Muscle layer of colon (tissue), 2 donors: ENCODE results near the gene ETFA.

Experiments used
- H3K27ac ChIP-seq: one replicate; pipeline ENCODE4 v1.7.0; 2013; ENCODE audit warnings: low read depth, mild to moderate bottlenecking, low read length, moderate library complexity
- H3K27me3 ChIP-seq, 2 donors: one replicate each; pipeline ENCODE4 v1.7.0; 2013; ENCODE audit warnings: low read length in 2 of 2, mild to moderate bottlenecking in 2 of 2; ENCODE audit not compliant: insufficient read depth in 2 of 2, control insufficient read depth in 1 of 2
- H3K36me3 ChIP-seq: one replicate; pipeline ENCODE4 v1.7.0; 2013; ENCODE audit warnings: mild to moderate bottlenecking, low read length; ENCODE audit not compliant: insufficient read depth
- H3K4me1 ChIP-seq: one replicate; pipeline ENCODE4 v1.7.0; 2013; ENCODE audit warnings: mild to moderate bottlenecking, low read length; ENCODE audit not compliant: insufficient read depth
- H3K4me3 ChIP-seq, 2 donors: one replicate each; pipeline ENCODE4 v1.7.0; 2013; ENCODE audit warnings: low read length in 2 of 2, low read depth in 1 of 2, mild to moderate bottlenecking in 1 of 2, moderate library complexity in 1 of 2
- H3K9ac ChIP-seq: one replicate; pipeline ENCODE4 v1.7.0; 2013; ENCODE audit warnings: low read length
- H3K9me3 ChIP-seq: one replicate; pipeline ENCODE4 v1.7.0; 2013; ENCODE audit warnings: mild to moderate bottlenecking, low read length
- donor health status: abdominal sarcoma.
- donor health status: Adenocarcinoma of cecum.

ETFA gene

DNA sequence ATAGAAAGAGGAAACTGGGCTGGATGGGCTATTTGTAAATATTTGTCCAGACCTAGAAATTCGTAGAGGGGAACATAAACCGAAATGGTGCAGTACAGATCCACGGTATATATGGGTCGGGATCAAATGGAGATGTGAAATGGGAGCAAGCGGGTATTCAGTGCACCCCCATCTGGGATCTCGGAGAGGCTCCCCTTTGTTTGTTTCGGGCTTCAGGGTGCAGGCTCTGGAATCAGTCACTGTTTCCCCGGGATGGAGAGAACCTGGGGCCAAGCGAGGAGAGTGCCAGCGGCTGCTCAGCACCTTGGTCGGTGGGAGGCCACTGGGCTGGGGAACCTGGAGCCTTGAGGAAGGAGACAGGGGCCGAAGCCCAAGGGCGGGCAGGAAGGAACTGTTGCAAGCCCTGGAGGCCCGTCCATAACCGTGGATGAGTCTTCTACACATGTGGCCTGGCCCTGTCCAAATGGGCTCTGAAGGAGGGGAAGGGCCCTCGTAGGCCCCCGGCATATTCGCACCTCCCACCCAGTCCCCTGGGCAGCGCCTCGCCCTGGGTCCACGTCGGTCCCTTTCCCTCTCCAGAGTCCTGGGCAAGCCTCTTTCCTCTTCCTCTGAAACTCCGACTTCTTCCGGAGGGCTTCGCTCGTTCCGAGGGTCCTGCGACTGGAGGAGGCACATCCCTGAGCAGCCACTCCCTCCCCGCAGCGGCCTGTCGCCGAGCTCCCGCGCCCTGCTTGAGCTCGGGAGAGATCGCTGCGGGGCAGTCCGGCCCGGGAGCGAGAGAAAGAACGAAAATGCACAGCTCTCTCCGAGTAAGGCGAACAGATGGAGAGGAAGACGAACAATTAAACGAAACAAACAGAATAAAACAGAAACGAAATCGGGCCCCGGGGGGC is 28.3 kb upstream of the ETFA start:
- no peak overlapping the region for H3K27ac ChIP-seq
- H3K27me3 ChIP-seq = peaks cover 40 to 86% of the 10 kb centered on the region in 2 donors
- no peak overlapping the region for H3K9ac ChIP-seq
- peak overlapping the region; percentile 4 to 45 for H3K4me3 ChIP-seq
- peaks cover 21% of the 10 kb centered on the region for H3K4me1 ChIP-seq
- no peaks in the 10 kb centered on the region for H3K9me3 ChIP-seq
- no peaks in the 10 kb centered on the region for H3K36me3 ChIP-seq

DNA sequence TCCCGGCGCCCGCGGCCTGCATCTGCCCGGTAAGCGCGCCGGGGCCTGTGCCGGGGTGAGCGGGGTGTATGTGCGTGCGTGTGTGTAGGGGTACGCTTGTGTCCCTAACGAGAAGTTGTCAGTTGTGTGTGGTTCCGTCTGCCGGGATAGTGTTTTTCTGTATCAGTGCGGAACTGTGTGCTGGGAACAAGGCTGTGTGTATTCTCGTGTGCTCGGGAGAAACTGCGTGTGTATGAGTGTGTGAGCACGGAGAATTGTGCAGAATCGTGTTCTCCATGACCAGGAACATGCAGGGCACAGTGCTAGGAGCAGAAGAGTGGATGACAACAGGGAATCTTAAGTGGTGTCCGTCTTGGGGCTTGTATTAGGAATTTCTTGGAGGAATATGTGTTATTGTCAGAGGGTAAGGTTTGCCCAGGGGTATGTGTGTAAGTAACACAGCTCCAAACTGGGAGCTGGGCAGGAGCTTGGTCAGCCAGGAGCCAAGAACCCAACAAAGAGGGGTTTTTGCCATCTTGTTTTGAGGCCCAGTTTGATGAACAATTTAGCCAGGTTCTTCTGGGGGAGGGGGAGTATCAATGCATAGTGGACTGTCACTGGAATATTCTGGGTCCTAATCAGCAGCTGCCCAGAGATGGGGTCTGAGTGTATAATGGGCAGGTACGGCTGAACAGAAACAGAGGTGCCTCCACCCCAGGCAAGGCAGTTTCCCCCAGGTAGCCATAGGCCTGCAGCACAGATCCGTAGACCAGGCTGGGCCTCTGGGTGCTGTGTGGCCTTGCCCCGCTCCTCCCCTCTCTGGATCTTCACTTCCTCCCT is 27.4 kb upstream of the ETFA start:
- Histone ChIP-seq H3K36me3 (no peaks in the 10 kb centered on the region), H3K9me3 (no peaks in the 10 kb centered on the region), H3K4me3 (peak overlapping the region in 1 of 2 donors; percentile 45), H3K27me3 (peaks cover 48 to 86% of the 10 kb centered on the region in 2 donors), H3K4me1 (peaks cover 21% of the 10 kb centered on the region), H3K9ac (no peak overlapping the region), H3K27ac (no peak overlapping the region)

GRCh38 chr15:76337696-76338485 is 26.6 kb upstream of the ETFA start:
- Histone ChIP-seq H3K9ac (no peak overlapping the region), H3K4me3 (peak overlapping the region; percentile 57 to 65), H3K27me3 (peaks cover 48 to 78% of the 10 kb centered on the region in 2 donors)

DNA sequence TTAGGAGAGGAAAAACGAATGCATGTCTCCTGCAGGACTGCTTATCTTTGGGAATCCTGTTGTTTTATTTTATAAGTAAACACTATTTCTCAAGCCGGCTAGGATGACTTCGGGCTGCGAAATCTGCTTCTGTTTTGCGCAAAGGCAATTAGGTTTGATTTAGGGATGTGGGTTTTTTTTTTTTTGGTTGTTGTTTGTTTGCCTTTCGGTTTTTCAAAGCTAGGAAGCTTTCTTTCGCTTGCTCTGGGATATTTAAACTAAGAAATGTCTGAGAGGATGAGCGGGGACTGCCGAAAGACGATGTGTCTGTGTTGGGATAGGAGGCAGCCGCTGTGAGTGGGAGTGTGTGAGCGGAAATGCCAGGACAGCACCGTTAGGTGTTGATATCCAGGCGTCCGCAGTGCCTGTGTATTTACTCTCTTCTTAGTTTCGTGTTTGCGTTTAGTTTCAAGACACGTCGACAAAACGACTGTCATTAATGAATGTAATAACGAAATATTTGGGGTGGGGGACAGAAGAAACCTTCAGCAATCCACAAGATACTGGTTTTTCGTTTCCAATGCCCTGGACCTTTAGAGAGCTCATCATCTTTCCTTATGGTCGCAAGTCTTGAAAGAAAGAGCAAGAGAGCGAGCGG is 25.9 kb upstream of the ETFA start:
- Histone ChIP-seq H3K4me3 (peak overlapping the region; percentile 57 to 65), H3K9ac (peak overlapping the region; percentile 20), H3K36me3 (no peaks in the 10 kb centered on the region), H3K9me3 (no peaks in the 10 kb centered on the region), H3K27me3 (peaks cover 48 to 71% of the 10 kb centered on the region in 2 donors), H3K27ac (peak overlapping the region; percentile 3), H3K4me1 (peaks cover 21% of the 10 kb centered on the region)

More at GRCh38 chr15:76337696-76338485, 26.6 kb upstream of the ETFA start:
- no peak overlapping the region for H3K27ac ChIP-seq
- peaks cover 21% of the 10 kb centered on the region for H3K4me1 ChIP-seq
- H3K9me3 ChIP-seq = no peaks in the 10 kb centered on the region
- no peaks in the 10 kb centered on the region for H3K36me3 ChIP-seq

DNA sequence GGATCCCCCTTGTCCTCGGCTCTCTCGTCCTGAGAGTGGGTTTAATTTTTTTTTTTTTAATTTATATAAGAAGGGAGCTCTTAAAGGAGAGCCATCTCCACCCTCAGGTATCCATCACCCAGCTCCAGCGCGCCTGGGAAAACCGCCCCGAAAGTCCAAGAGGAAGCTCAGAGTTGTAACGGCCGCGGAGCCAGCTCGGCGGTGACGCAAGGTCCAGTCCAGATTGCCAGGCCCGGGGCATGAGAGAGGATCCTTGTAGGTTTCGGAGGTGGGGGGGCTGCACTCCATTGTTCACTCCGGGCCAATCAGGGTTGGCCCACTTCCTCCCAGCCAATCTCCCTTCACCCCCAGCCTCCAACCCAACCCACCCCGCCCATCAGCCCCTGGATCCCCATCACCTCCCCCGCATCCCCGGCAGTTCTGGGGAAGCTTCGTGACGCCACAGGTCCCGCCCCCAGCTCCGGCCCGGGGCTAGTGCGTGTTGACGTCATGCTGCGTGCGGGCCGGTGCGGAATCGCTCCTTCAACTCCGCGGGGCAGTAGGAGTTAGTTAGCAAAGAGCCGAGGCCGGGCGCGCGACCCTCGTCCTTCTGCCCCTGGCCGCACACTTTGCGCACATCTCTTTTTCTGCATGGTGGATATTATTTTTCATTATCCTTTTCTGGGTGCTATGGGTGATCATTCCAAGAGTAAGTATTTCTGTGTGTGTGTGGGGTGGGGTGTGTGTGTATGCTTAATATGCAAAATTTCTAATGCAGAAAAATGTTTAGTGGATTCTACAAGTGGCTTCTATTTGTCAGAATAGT is 25.2 kb upstream of the ETFA start, which contains the start of gene ISL2:
TSS of gene ISL2 (plus strand) at position 520 of the 805 bp plus-strand sequence. CDS start at position 631, 111 bp downstream.
- peaks cover 21% of the 10 kb centered on the region for H3K4me1 ChIP-seq
- H3K36me3 ChIP-seq = no peaks in the 10 kb centered on the region
- peak within 1 kb of the TSS; percentile 57 to 65 for H3K4me3 ChIP-seq
- peak within 1 kb of the TSS; percentile 3 for H3K27ac ChIP-seq
- peaks cover 48 to 66% of the 10 kb centered on the region in 2 donors for H3K27me3 ChIP-seq
- H3K9ac ChIP-seq = peak within 1 kb of the TSS; percentile 20
- no peaks in the 10 kb centered on the region for H3K9me3 ChIP-seq

DNA sequence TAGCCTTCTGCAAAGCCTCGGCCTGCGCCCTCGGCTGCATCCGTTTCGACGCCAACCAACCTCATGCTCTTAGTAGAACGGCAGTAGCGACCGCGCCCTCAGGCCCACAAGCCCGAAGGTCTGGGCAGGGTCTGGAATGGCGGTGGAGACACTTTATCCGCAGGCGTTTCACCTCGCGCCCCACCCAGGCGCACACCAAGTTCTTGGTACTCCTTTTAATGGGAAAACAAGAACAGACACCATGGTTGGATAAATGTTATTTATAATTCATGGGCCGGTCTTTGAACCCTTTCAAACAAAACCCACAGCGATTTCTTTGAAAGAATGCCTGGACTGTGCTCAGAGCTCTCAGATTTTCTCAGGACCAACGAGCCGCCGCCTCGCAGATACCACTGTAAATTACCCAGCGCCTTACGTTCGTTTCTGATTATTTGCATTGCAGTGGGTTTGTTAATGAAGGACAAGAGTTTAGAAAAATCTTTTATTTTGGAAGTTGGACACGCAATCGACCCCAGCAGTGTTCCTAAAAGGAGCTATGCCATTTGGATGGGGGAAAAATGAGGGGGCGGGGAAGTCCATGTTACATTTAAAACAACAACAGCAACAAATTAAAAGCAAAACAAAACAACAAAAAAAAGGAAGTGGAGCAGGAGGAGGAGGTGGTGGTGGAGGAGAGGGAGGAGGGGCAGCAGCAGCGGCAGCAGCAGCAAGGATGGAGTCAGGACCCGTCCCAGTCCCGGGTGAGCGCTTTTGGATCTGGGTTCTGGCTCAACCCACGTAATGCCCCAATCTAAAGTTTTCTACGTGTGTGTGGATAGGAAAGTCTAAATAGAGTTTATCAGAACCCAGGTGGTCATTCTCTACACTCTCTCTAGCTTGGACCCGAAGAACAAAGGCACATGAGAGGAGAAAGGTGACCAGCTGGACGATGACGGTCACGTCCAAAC is 24.3 kb upstream of the ETFA start:
- H3K9ac ChIP-seq = no peak overlapping the region
- no peaks in the 10 kb centered on the region for H3K36me3 ChIP-seq
- H3K4me1 ChIP-seq = peaks cover 21% of the 10 kb centered on the region
- H3K27ac ChIP-seq = no peak overlapping the region
- H3K27me3 ChIP-seq = peaks cover 44 to 62% of the 10 kb centered on the region in 2 donors
- no peaks in the 10 kb centered on the region for H3K9me3 ChIP-seq
- peak overlapping the region in 1 of 2 donors; percentile 45 for H3K4me3 ChIP-seq

- Histone ChIP-seq H3K9me3 (no peaks in the 10 kb centered on the region), H3K27ac (no peak overlapping the region), H3K27me3 (peaks cover 39 to 53% of the 10 kb centered on the region in 2 donors), H3K4me1 (peaks cover 21% of the 10 kb centered on the region), H3K9ac (no peak overlapping the region), H3K4me3 (no peak overlapping the region), H3K36me3 (no peaks in the 10 kb centered on the region)
Observed at GRCh38 chr15:76334438-76335306, 23.4 kb upstream of the ETFA start.

GRCh38 chr15:76333720-76334437 is 22.6 kb upstream of the ETFA start:
- Histone ChIP-seq H3K36me3 (no peaks in the 10 kb centered on the region), H3K9ac (no peak overlapping the region), H3K9me3 (no peaks in the 10 kb centered on the region), H3K27me3 (peaks cover 31 to 45% of the 10 kb centered on the region in 2 donors), H3K4me3 (no peak overlapping the region), H3K4me1 (peaks cover 21% of the 10 kb centered on the region), H3K27ac (no peak overlapping the region)
